SK-N-MC (cell line): ENCODE data around the gene SET.

Experiments
- DNase-seq: peaks from one replicate; pipeline ENCODE4 v3.0.0-alpha.2; 2011; ENCODE audit warnings: low read depth, low spot score
- H3K27ac ChIP-seq: fragments of 200-600 bp; sonication (generic); 2 replicates; pipeline ENCODE4 v1.5.1; 2016; ENCODE audit warnings: mixed run types
- H3K36me3 ChIP-seq: fragments of 200-600 bp; sonication (generic); 2 replicates; pipeline ENCODE4 v1.6.1; 2017; ENCODE audit warnings: antibody characterized with exemption, low read length, mixed read lengths; ENCODE audit not compliant: insufficient read depth
- H3K4me3 ChIP-seq: fragments of 200-600 bp; sonication (generic); 2 replicates; pipeline ENCODE4 v1.5.1; 2016
- H3K9ac ChIP-seq: fragments of 200-600 bp; sonication (generic); 2 replicates; pipeline ENCODE4 v1.8.0; 2017; ENCODE audit warnings: mixed run types, mixed read lengths; ENCODE audit not compliant: insufficient read length
- H3K9me3 ChIP-seq: fragments of 200-600 bp; sonication (generic); 2 replicates; pipeline ENCODE4 v1.6.1; 2017; ENCODE audit warnings: low read depth, mild to moderate bottlenecking, antibody characterized with exemption, low read length, moderate library complexity, mixed read lengths
- EZH2 ChIP-seq: fragments of 200-600 bp; sonication (generic); IDR thresholded peaks from one replicate; pipeline ENCODE4 v1.6.1; 2017; ENCODE audit warnings: antibody characterized with exemption
- FOXP2 ChIP-seq: optimal IDR thresholded peaks from 2 replicates; pipeline ENCODE3; 2011; ENCODE audit warnings: mild to moderate bottlenecking, moderate library complexity; ENCODE audit not compliant: insufficient read depth; ENCODE audit errors: extremely low read length, control extremely low read depth
- POLR2AphosphoS5 ChIP-seq: IDR thresholded peaks from 2 replicates; pipeline ENCODE4 v1.6.1; 2012; ENCODE audit warnings: mild to moderate bottlenecking, low read depth, low read length, borderline replicate concordance

Gene SET

GRCh38 chr9:128721487-128722010 is 32.5 kb downstream of the SET start:
- no peaks in the 10 kb centered on the region for H3K9me3 ChIP-seq
- no peak for DNase-seq
- peaks cover 3% of the 10 kb centered on the region; the same call in 1 of the 2 replicates for H3K36me3 ChIP-seq
- H3K27ac ChIP-seq = no peak overlapping the region
- H3K9ac ChIP-seq = no peak overlapping the region
- TF ChIP-seq EZH2 = no peak
- no peak for TF ChIP-seq FOXP2
- TF ChIP-seq POLR2AphosphoS5 = no peak
- H3K4me3 ChIP-seq = no peak overlapping the region

- Histone ChIP-seq H3K27ac (0 out of 2 replicates have a peak overlapping the region, but pooled peaks have one; percentile 17), H3K4me3 (peak overlapping the region; percentile 81)
These were observed 33.6 kb downstream of the SET start for GRCh38 chr9:128722380-128723351.

DNA sequence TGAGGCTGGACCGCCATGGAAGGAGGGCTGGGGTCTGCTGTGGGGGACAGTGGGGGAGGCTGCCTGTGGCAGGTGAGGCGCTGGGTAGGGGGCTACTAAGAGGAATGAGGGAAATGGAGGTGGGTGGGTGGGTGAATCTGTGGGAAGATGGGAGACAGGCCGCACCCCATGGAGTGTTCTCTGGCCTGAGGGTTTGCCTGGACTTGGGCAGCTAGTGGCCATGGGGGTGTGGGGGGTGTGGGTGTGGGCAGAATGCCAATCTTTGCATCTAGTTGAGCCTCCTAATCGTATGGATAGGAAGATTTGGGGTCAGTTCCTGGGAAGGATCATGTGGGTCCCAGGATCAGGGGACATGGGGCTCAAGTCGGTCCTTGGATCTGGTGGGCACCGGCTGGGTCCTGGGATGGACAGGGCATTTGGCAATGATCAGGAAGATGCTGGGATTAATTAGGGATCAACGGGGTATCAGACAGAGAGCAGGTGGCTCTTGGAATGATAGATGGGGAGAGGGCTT is 34.4 kb downstream of the SET start:
- no peak for DNase-seq
- TF ChIP-seq FOXP2 (no peak), POLR2AphosphoS5 (no peak), EZH2 (no peak)
- Histone ChIP-seq H3K9me3 (no peaks in the 10 kb centered on the region), H3K4me3 (peak overlapping the region; percentile 81), H3K9ac (peak overlapping the region; percentile 76), H3K36me3 (peaks cover 3% of the 10 kb centered on the region; the same call in 1 of the 2 replicates), H3K27ac (peak overlapping the region; percentile 26; the same call in 1 of the 2 replicates)

More at GRCh38 chr9:128722380-128723351, 33.6 kb downstream of the SET start:
- peaks cover 3% of the 10 kb centered on the region; the same call in 1 of the 2 replicates for H3K36me3 ChIP-seq
- DNase-seq = no peak
- TF ChIP-seq FOXP2 (no peak), POLR2AphosphoS5 (no peak), EZH2 (no peak)
- no peaks in the 10 kb centered on the region for H3K9me3 ChIP-seq
- no peak overlapping the region for H3K9ac ChIP-seq

GRCh38 chr9:128723866-128724743 is 35.1 kb downstream of the SET start, which contains the start of gene ZDHHC12:
ZDHHC12 (minus strand) TSS chr9:128724127; CDS start chr9:128724093, 34 bp downstream.
- Histone ChIP-seq H3K9me3 (no peaks in the 10 kb centered on the region), H3K9ac (peak within 1 kb of the TSS; percentile 76), H3K4me3 (peak within 1 kb of the TSS; percentile 81), H3K27ac (peak within 1 kb of the TSS; percentile 28; the same call in 1 of the 2 replicates), H3K36me3 (peaks cover 3% of the 10 kb centered on the region; the same call in 1 of the 2 replicates)
- DNase-seq = peak; percentile 79
- TF ChIP-seq FOXP2 (no peak), POLR2AphosphoS5 (peak; percentile 80), EZH2 (no peak)

GRCh38 chr9:128724744-128725211 is 35.8 kb downstream of the SET start:
- H3K4me3 ChIP-seq = peak overlapping the region; percentile 81
- TF ChIP-seq FOXP2 (no peak), EZH2 (no peak), POLR2AphosphoS5 (no peak)
- H3K36me3 ChIP-seq = peaks cover 3% of the 10 kb centered on the region; the same call in 1 of the 2 replicates
- H3K9ac ChIP-seq = no peak overlapping the region
- H3K9me3 ChIP-seq = no peaks in the 10 kb centered on the region
- H3K27ac ChIP-seq = peak overlapping the region; percentile 28; the same call in 1 of the 2 replicates
- no peak for DNase-seq

- Histone ChIP-seq H3K9me3 (no peaks in the 10 kb centered on the region), H3K4me3 (no peak overlapping the region), H3K27ac (no peak overlapping the region), H3K36me3 (no peaks in the 10 kb centered on the region), H3K9ac (no peak overlapping the region)
- TF ChIP-seq EZH2 = no peak
- no peak for TF ChIP-seq POLR2AphosphoS5
- TF ChIP-seq FOXP2 = no peak
- DNase-seq = no peak
These were observed 38.7 kb downstream of the SET start for GRCh38 chr9:128727640-128728248.

DNA sequence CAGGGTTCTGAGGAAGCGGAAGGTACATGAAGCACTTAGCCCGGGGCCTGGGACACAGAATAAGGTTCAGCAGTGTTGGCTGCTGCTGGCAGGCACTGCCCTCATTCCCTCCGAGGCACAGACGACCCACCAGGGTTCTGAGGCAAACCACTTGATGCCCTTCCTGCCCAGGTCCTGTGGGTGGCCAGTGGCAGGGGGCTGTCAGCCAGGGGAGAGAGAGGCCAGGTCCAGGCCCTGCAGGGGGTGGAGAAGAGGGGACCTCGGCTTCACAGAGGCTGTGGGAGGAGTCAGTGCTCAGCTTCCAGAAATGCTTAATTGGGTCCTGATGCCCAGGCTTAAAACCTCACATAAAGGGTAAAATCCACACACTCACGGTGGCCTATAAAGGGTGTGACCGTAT is 39.3 kb downstream of the SET start:
- H3K36me3 ChIP-seq = no peaks in the 10 kb centered on the region
- no peak overlapping the region for H3K9ac ChIP-seq
- H3K4me3 ChIP-seq = no peak overlapping the region
- DNase-seq = no peak
- no peak overlapping the region for H3K27ac ChIP-seq
- TF ChIP-seq FOXP2 (no peak), POLR2AphosphoS5 (no peak), EZH2 (no peak)
- no peaks in the 10 kb centered on the region for H3K9me3 ChIP-seq
